HEK293 (cell line): ENCODE measurements around the gene FAM110A.

Experiments used
- CTCF ChIA-PET: fragments of 350-600 bp; formaldehyde crosslinking; extraction: SDS; loops from one replicate; lab custom pipeline; 2021; ENCODE audit warnings: antibody characterized with exemption; lab: Yijun Ruan, JAX
- POLR2A ChIA-PET: fragments of 300-600 bp; formaldehyde crosslinking; extraction: SDS; loops from one replicate; lab custom pipeline; 2020; ENCODE audit warnings: antibody characterized with exemption, inconsistent platforms; lab: Yijun Ruan, JAX
- H3K27ac ChIP-seq: fragments of 200-500 bp; sonication (Bioruptor generic); 2 replicates; pipeline ENCODE4 v1.5.1; 2014; ENCODE audit warnings: low read depth, low read length, control low read depth, inconsistent platforms; ENCODE audit errors: extremely low read depth
- H3K36me3 ChIP-seq, 2 experiments: fragments of 200-500 bp in 1 of 2; sonication (Bioruptor generic) in 1 of 2; 1 replicate in 1 of 2; 2 replicates in 1 of 2; pipeline ENCODE4 v1.5.1; 2014 to 2017; ENCODE audit warnings: inconsistent platforms in 2 of 2, low read length in 2 of 2; ENCODE audit not compliant: control insufficient read depth in 2 of 2, insufficient read depth in 1 of 2
- H3K4me1 ChIP-seq: fragments of 200-500 bp; sonication (Bioruptor generic); 2 replicates; pipeline ENCODE4 v1.5.1; 2014; ENCODE audit warnings: mild to moderate bottlenecking, low read length, inconsistent platforms; ENCODE audit not compliant: control insufficient read depth, insufficient read depth
- H3K4me3 ChIP-seq: 2 replicates; pipeline ENCODE4 v1.5.1; 2011; ENCODE audit warnings: low read depth, mild to moderate bottlenecking, control low read depth, low read length, moderate library complexity
- H3K9me3 ChIP-seq: fragments of 200-500 bp; sonication (Bioruptor generic); 2 replicates; pipeline ENCODE4 v1.5.1; 2014; ENCODE audit warnings: low read depth, low read length, inconsistent platforms; ENCODE audit not compliant: control insufficient read depth, insufficient read depth
- AEBP2 ChIP-seq: fragments of 450-650 bp; formaldehyde crosslinking; IDR thresholded peaks from 2 replicates; pipeline ENCODE4 v1.5.1; 2016; ENCODE audit warnings: missing biosample characterization, missing genetic modification characterization, borderline replicate concordance
- ATF2 ChIP-seq: fragments of 450-650 bp; formaldehyde crosslinking; IDR thresholded peaks from 2 replicates; pipeline ENCODE4 v1.5.1; 2016; ENCODE audit warnings: missing biosample characterization, missing genetic modification characterization, low read depth
- GLI4 ChIP-seq: fragments of 450-650 bp; formaldehyde crosslinking; IDR thresholded peaks from 2 replicates; pipeline ENCODE4 v1.5.1; 2016; ENCODE audit warnings: missing biosample characterization, missing genetic modification characterization
- GLIS1 ChIP-seq: fragments of 450-650 bp; formaldehyde crosslinking; IDR thresholded peaks from 2 replicates; pipeline ENCODE4 v1.5.1; 2016; ENCODE audit warnings: missing biosample characterization, missing genetic modification characterization
- PATZ1 ChIP-seq: fragments of 450-650 bp; formaldehyde crosslinking; IDR thresholded peaks from 2 replicates; pipeline ENCODE4 v1.5.1; 2016; ENCODE audit warnings: missing biosample characterization, missing genetic modification characterization
- PRDM1 ChIP-seq: fragments of 450-650 bp; formaldehyde crosslinking; IDR thresholded peaks from 2 replicates; pipeline ENCODE4; 2016; ENCODE audit warnings: missing biosample characterization, missing genetic modification characterization
- RBAK ChIP-seq: fragments of 450-650 bp; formaldehyde crosslinking; IDR thresholded peaks from 2 replicates; pipeline ENCODE4 v1.5.1; 2016; ENCODE audit warnings: missing biosample characterization, missing genetic modification characterization
- SALL2 ChIP-seq: fragments of 450-650 bp; formaldehyde crosslinking; IDR thresholded peaks from 2 replicates; pipeline ENCODE4 v1.5.0; 2017; ENCODE audit warnings: missing biosample characterization, mild to moderate bottlenecking, missing genetic modification characterization, borderline replicate concordance
- YY1 ChIP-seq: fragments of 450-650 bp; formaldehyde crosslinking; IDR thresholded peaks from 2 replicates; pipeline ENCODE4 v1.5.1; 2018; ENCODE audit warnings: missing biosample characterization, missing genetic modification characterization
- ZBTB21 ChIP-seq: fragments of 450-650 bp; formaldehyde crosslinking; IDR thresholded peaks from 2 replicates; pipeline ENCODE4 v1.5.1; 2017; ENCODE audit warnings: missing biosample characterization, missing genetic modification characterization
- ZBTB8A ChIP-seq: fragments of 450-650 bp; formaldehyde crosslinking; IDR thresholded peaks from 2 replicates; pipeline ENCODE4 v1.5.1; 2016; ENCODE audit warnings: missing biosample characterization, missing genetic modification characterization
- ZFP37 ChIP-seq: fragments of 450-650 bp; formaldehyde crosslinking; IDR thresholded peaks from 2 replicates; pipeline ENCODE4 v1.5.1; 2016; ENCODE audit warnings: missing biosample characterization, missing genetic modification characterization
- ZIC2 ChIP-seq: fragments of 450-650 bp; formaldehyde crosslinking; IDR thresholded peaks from 2 replicates; pipeline ENCODE4 v1.5.1; 2016; ENCODE audit warnings: missing biosample characterization, missing genetic modification characterization
- ZNF133 ChIP-seq: fragments of 450-650 bp; formaldehyde crosslinking; IDR thresholded peaks from 2 replicates; pipeline ENCODE4 v1.5.1; 2016; ENCODE audit warnings: missing biosample characterization, missing genetic modification characterization
- ZNF155 ChIP-seq: fragments of 450-650 bp; formaldehyde crosslinking; IDR thresholded peaks from 2 replicates; pipeline ENCODE4 v1.5.1; 2016; ENCODE audit warnings: missing biosample characterization, missing genetic modification characterization
- ZNF18 ChIP-seq: fragments of 450-650 bp; formaldehyde crosslinking; IDR thresholded peaks from 2 replicates; pipeline ENCODE4 v1.5.1; 2016; ENCODE audit warnings: missing biosample characterization, missing genetic modification characterization
- ZNF221 ChIP-seq: fragments of 450-650 bp; formaldehyde crosslinking; IDR thresholded peaks from 2 replicates; pipeline ENCODE4 v1.5.1; 2017; ENCODE audit warnings: missing biosample characterization, missing genetic modification characterization, borderline replicate concordance
- ZNF341 ChIP-seq: fragments of 450-650 bp; formaldehyde crosslinking; IDR thresholded peaks from 2 replicates; pipeline ENCODE4; 2016; ENCODE audit warnings: low read depth, missing biosample characterization, missing genetic modification characterization
- ZNF48 ChIP-seq: fragments of 450-650 bp; formaldehyde crosslinking; IDR thresholded peaks from 2 replicates; pipeline ENCODE4 v1.5.1; 2016; ENCODE audit warnings: missing biosample characterization, missing genetic modification characterization
- ZNF514 ChIP-seq: fragments of 450-650 bp; formaldehyde crosslinking; IDR thresholded peaks from 2 replicates; pipeline ENCODE4 v1.5.1; 2016; ENCODE audit warnings: missing biosample characterization, missing genetic modification characterization
- ZNF624 ChIP-seq: fragments of 450-650 bp; formaldehyde crosslinking; IDR thresholded peaks from 2 replicates; pipeline ENCODE4 v1.5.1; 2017; ENCODE audit warnings: missing biosample characterization, missing genetic modification characterization
- ZNF837 ChIP-seq: fragments of 450-650 bp; formaldehyde crosslinking; IDR thresholded peaks from 2 replicates; pipeline ENCODE4 v1.5.1; 2016; ENCODE audit warnings: missing biosample characterization, missing genetic modification characterization
- TF ChIP-seq, protein P1 (sequence below): fragments of 450-650 bp; formaldehyde crosslinking; IDR thresholded peaks from 2 replicates; pipeline ENCODE4 v1.5.1; 2016; ENCODE audit warnings: missing biosample characterization, missing genetic modification characterization

Gene FAM110A

GRCh38 chr20:830011-830521 lies 3.4 kb upstream of the FAM110A start:
- POLR2A ChIA-PET, result interaction anchor here (0.7 kb wide), 2 partner anchors 209 to 358 kb away, joined by 4 to 8 read pairs; no protein-coding TSS in a partner anchor
- H3K9me3 ChIP-seq, result no peaks in the 10 kb centered on the region
- H3K27ac ChIP-seq, result no peak overlapping the region
- H3K36me3 ChIP-seq, result no peaks in the 10 kb centered on the region
- no peak overlapping the region for H3K4me3 ChIP-seq
- TF ChIP-seq ZNF133, result no peak
- TF ChIP-seq GLI4 (tag by site-specific recombination), result no peak
- no peak for TF ChIP-seq ZFP37 (tag by site-specific recombination)
- TF ChIP-seq ZBTB8A, result no peak
- TF ChIP-seq ZNF514 (tag by site-specific recombination), result no peak
- no peak for TF ChIP-seq ZIC2
- no peak for TF ChIP-seq ZNF221
- TF ChIP-seq RBAK (tag by site-specific recombination), result no peak
- no peak for TF ChIP-seq ZNF624 (tag by site-specific recombination)
- no peak for TF ChIP-seq GLIS1 (tag by site-specific recombination)
- no peak for TF ChIP-seq ZNF155
- TF ChIP-seq ZNF341, result no peak
- TF ChIP-seq, protein P1, sequence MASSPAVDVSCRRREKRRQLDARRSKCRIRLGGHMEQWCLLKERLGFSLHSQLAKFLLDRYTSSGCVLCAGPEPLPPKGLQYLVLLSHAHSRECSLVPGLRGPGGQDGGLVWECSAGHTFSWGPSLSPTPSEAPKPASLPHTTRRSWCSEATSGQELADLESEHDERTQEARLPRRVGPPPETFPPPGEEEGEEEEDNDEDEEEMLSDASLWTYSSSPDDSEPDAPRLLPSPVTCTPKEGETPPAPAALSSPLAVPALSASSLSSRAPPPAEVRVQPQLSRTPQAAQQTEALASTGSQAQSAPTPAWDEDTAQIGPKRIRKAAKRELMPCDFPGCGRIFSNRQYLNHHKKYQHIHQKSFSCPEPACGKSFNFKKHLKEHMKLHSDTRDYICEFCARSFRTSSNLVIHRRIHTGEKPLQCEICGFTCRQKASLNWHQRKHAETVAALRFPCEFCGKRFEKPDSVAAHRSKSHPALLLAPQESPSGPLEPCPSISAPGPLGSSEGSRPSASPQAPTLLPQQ (tag by site-specific recombination), result no peak
- no peak for TF ChIP-seq ZNF18
- no peak for TF ChIP-seq ZNF837 (tag by site-specific recombination)
- TF ChIP-seq ZBTB21 (tag by site-specific recombination), result no peak
- no peak for TF ChIP-seq SALL2 (tag by site-specific recombination)
- H3K4me1 ChIP-seq, result peaks cover 3% of the 10 kb centered on the region; the same call in 1 of the 2 replicates
- CTCF ChIA-PET, result interaction anchor here (0.5 to 1.3 kb wide), 6 partner anchors 11 to 411 kb away, joined by 3 to 6 read pairs (median 3); no protein-coding TSS in a partner anchor

DNA sequence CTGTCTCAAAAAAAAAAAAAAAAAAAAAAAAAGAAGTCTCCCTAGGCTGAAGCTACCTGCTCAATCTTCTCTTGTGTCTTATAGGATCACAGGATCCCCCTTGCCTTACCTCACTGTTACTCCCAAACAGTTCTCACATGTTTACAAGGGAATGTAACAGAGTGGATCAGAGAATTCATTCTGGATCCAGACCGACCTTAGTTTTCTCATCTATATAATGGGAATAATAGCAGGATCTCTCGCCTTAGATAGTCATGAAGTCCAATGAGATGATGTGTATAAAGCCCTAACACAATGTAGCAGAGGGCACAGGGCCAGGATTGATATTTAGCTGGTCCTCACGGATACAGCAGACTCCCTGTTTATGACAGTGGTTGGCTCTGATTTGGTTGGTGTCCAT lies 2.3 kb upstream of the FAM110A start:
- no peak overlapping the region for H3K4me3 ChIP-seq
- no peaks in the 10 kb centered on the region for H3K36me3 ChIP-seq
- no peak overlapping the region for H3K27ac ChIP-seq
- ChIA-PET CTCF (interaction anchor here (0.6 to 3.5 kb wide), 5 partner anchors 13 to 410 kb away, joined by 3 to 21 read pairs (median 5); no protein-coding TSS in a partner anchor), POLR2A (no interaction called here)
- H3K9me3 ChIP-seq, result no peaks in the 10 kb centered on the region
- TF ChIP-seq AEBP2 (tag by site-specific recombination), result no peak
- TF ChIP-seq YY1, result no peak
- no peak for TF ChIP-seq ZNF48
- no peak for TF ChIP-seq ZNF18
- TF ChIP-seq PRDM1 (tag by site-specific recombination), result no peak
- TF ChIP-seq ZNF514 (tag by site-specific recombination), result no peak
- TF ChIP-seq PATZ1, result no peak
- no peak for TF ChIP-seq ATF2 (tag by site-specific recombination)
- H3K4me1 ChIP-seq, result peaks cover 3% of the 10 kb centered on the region; the same call in 1 of the 2 replicates
